H1 (cell line): ENCODE measurements around the gene EPS8L1. TPM values are rescaled to one million over a fixed set of nuclear protein-coding genes. Genes with fewer than 3 reads are reported as not detected.

ENCODE experiments used
- BACH1 ChIP-seq: IDR thresholded peaks from 2 replicates; pipeline ENCODE4 v1.6.1; 2012; ENCODE audit warnings: low read length, improper control_type of control experiment
- CEBPB ChIP-seq: IDR thresholded peaks from 2 replicates; pipeline ENCODE4 v1.6.1; 2012; ENCODE audit warnings: low read depth, low read length
- CHD1 ChIP-seq: IDR thresholded peaks from 2 replicates; pipeline ENCODE4 v1.6.1; 2012; ENCODE audit warnings: low read depth, low read length, improper control_type of control experiment
- CREB1 ChIP-seq: IDR thresholded peaks from 2 replicates; pipeline ENCODE4 v1.6.1; 2012; ENCODE audit warnings: inconsistent platforms
- EZH2 ChIP-seq: fragments of 200-600 bp; sonication (generic); IDR thresholded peaks from 2 replicates; pipeline ENCODE4 v1.7.1; 2012; ENCODE audit warnings: low read depth, mild to moderate bottlenecking, moderate library complexity, low read length, inconsistent platforms; ENCODE audit not compliant: severe bottlenecking
- HDAC2 ChIP-seq, 2 experiments: fragments of 300-600 bp in 1 of 2; sonication (generic) in 1 of 2; IDR thresholded peaks; 2 replicates each; pipeline ENCODE4 v1.6.1; 2011 to 2012; ENCODE audit warnings: low read depth in 2 of 2, low read length in 2 of 2, mild to moderate bottlenecking in 2 of 2, moderate library complexity in 2 of 2, borderline replicate concordance in 1 of 2, inconsistent platforms in 1 of 2
- JUND ChIP-seq: IDR thresholded peaks from 2 replicates; pipeline ENCODE4 v1.6.1; 2011; ENCODE audit warnings: mild to moderate bottlenecking, improper control_type of control experiment, low read length
- KDM4A ChIP-seq: IDR thresholded peaks from one replicate; pipeline ENCODE4 v1.7.1; 2012; ENCODE audit warnings: low read depth, mild to moderate bottlenecking, moderate library complexity, low read length, inconsistent platforms; ENCODE audit not compliant: severe bottlenecking
- MAX ChIP-seq: IDR thresholded peaks from 2 replicates; pipeline ENCODE4 v1.6.1; 2012; ENCODE audit warnings: inconsistent platforms
- PHF8 ChIP-seq: fragments of 200-600 bp; sonication (generic); conservative IDR thresholded peaks from 2 replicates; pipeline ENCODE4 v1.7.1; 2012; ENCODE audit warnings: low read depth, mild to moderate bottlenecking, inconsistent platforms, low read length, moderate library complexity
- POU5F1 ChIP-seq: IDR thresholded peaks from 2 replicates; pipeline ENCODE4 v1.6.1; 2011; ENCODE audit warnings: low read depth, mild to moderate bottlenecking, low read length, moderate library complexity
- RXRA ChIP-seq: IDR thresholded peaks from 2 replicates; pipeline ENCODE4 v1.6.1; 2011; ENCODE audit warnings: low read depth, mild to moderate bottlenecking, low read length, moderate library complexity; ENCODE audit not compliant: insufficient read depth
- SP2 ChIP-seq: IDR thresholded peaks from 2 replicates; pipeline ENCODE4 v1.6.1; 2012; ENCODE audit warnings: mild to moderate bottlenecking, low read length, inconsistent platforms
- SUZ12 ChIP-seq: fragments of 200-600 bp; sonication (generic); IDR thresholded peaks from 2 replicates; pipeline ENCODE4 v1.6.1; 2012; ENCODE audit warnings: mild to moderate bottlenecking, inconsistent platforms, low read length, moderate library complexity, mixed read lengths
- TAF7 ChIP-seq: optimal IDR thresholded peaks from 2 replicates; pipeline ENCODE3; 2011; ENCODE audit warnings: low read depth, mild to moderate bottlenecking, inconsistent platforms, low read length, moderate library complexity, borderline replicate concordance
- ZNF274 ChIP-seq: IDR thresholded peaks from 2 replicates; pipeline ENCODE4 v1.7.0; 2012; ENCODE audit warnings: low read length, borderline replicate concordance; ENCODE audit errors: extremely low read depth
- polyA plus RNA-seq, 7 experiments: library from polyadenylated mRNA; depleted of rRNA in 3 of 7; stranded (reverse) in 5 of 7; unstranded in 2 of 7; fragments of >200 nt in 5 of 7; fragments of 200-250 nt in 2 of 7; gene quantifications; 1 replicate in 5 of 7; 2 replicates in 1 of 7; 4 replicates in 1 of 7; pipeline versions ENCODE4 v1.2.1 to v1.2.3, GENCODE V29; 2011 to 2013; ENCODE audit warnings: missing spikeins in 2 of 7, mixed read lengths in 2 of 7
- total RNA-seq: library from RNA; stranded (reverse); fragmentation: NEBNext Ultra II Directional; extraction: Animal tissue kit (Norgen Biotek cat#: 25700); gene quantifications from 2 replicates; pipeline ENCODE4 v1.2.1, GENCODE V29; 2021
- TF ChIP-seq, protein P1 (sequence below), 3 experiments: IDR thresholded peaks; 1 replicate in 2 of 3; 2 replicates in 1 of 3; pipeline versions ENCODE4 v1.5.1 to v1.6.1; 2011; ENCODE audit warnings: low read length in 3 of 3, mild to moderate bottlenecking in 3 of 3, inconsistent platforms in 2 of 3, low read depth in 1 of 3, moderate library complexity in 1 of 3; ENCODE audit not compliant: insufficient read depth in 1 of 3; ENCODE audit errors: control extremely low read depth in 1 of 3
- TF ChIP-seq, protein P2 (sequence below): IDR thresholded peaks from 2 replicates; pipeline ENCODE4 v1.6.1; 2012; ENCODE audit warnings: low read length, inconsistent platforms
- TF ChIP-seq, protein P3 (sequence below): IDR thresholded peaks from 2 replicates; pipeline ENCODE4 v1.6.1; 2011; ENCODE audit warnings: low read depth, mild to moderate bottlenecking, low read length; ENCODE audit not compliant: insufficient read depth

The EPS8L1 gene
- total and polyA plus RNA-seq, 2 of the 8 experiments (the other 6 are each of a cell fraction or from before 2014, with no cell fraction given) = 19.8 to 30.2 TPM

DNA sequence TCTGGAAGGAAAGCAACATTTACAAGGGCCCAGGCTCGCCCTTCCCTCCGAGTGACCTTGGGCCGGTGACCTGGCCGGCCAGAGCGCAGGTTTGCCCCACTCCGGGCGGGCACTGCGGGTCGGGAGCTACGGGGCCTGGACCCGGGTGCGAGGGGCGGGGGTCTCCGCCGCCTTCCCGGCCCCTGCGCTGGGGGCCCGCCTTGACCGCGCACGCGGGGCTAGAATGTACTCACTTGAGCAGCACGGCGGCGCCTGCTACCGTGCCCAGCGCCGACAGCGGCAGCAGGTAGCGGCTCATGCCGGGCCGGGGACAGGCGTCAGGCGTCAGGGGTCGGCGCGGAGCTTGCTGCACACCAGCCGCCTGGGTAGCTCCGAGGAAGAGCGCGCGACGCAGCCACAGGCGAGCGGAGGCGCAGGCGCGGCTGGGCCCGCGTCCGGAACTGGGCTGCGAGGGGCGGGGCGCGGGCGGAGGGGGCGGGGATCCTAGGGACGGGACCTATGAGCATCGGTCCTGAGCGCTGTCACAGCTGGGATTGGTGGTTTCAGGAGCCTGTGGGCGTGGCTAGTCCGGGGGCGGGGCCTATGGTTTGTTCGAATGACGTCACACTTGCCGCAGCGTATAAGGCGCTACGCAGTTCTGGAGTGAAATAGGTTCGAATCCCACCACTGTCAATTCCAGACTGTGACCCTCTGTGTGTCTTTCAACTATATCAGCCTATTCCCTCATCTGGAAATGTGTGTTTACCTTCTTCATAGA, 12.8 kb upstream of the EPS8L1 start, which contains the start of gene RDH13 (continued):
- TF ChIP-seq JUND = peak; percentile 94
- TF ChIP-seq BACH1 = no peak
- peak; percentile 72 for TF ChIP-seq KDM4A
- TF ChIP-seq, protein P1, sequence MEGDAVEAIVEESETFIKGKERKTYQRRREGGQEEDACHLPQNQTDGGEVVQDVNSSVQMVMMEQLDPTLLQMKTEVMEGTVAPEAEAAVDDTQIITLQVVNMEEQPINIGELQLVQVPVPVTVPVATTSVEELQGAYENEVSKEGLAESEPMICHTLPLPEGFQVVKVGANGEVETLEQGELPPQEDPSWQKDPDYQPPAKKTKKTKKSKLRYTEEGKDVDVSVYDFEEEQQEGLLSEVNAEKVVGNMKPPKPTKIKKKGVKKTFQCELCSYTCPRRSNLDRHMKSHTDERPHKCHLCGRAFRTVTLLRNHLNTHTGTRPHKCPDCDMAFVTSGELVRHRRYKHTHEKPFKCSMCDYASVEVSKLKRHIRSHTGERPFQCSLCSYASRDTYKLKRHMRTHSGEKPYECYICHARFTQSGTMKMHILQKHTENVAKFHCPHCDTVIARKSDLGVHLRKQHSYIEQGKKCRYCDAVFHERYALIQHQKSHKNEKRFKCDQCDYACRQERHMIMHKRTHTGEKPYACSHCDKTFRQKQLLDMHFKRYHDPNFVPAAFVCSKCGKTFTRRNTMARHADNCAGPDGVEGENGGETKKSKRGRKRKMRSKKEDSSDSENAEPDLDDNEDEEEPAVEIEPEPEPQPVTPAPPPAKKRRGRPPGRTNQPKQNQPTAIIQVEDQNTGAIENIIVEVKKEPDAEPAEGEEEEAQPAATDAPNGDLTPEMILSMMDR (IDR thresholded peaks at IDR 0.05; ENCODE audit: control extremely low read depth in 1 of 3, insufficient read depth in 1 of 3, low read depth in 1 of 3, low read length in 3 of 3) = no peak
- TF ChIP-seq CREB1 = peak; percentile 90
- peak; percentile 48; the same call in 1 of the 2 replicates for TF ChIP-seq MAX
- no peak for TF ChIP-seq TAF7
- TF ChIP-seq CEBPB = no peak
- 0 out of 2 replicates have a peak, but pooled peaks have one; percentile 41 for TF ChIP-seq PHF8
- TF ChIP-seq, protein P2, sequence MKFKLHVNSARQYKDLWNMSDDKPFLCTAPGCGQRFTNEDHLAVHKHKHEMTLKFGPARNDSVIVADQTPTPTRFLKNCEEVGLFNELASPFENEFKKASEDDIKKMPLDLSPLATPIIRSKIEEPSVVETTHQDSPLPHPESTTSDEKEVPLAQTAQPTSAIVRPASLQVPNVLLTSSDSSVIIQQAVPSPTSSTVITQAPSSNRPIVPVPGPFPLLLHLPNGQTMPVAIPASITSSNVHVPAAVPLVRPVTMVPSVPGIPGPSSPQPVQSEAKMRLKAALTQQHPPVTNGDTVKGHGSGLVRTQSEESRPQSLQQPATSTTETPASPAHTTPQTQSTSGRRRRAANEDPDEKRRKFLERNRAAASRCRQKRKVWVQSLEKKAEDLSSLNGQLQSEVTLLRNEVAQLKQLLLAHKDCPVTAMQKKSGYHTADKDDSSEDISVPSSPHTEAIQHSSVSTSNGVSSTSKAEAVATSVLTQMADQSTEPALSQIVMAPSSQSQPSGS = no peak
- TF ChIP-seq POU5F1 = no peak
- no peak for TF ChIP-seq SUZ12
- no peak for TF ChIP-seq EZH2
- TF ChIP-seq SP2 = peak; percentile 27; the same call in 1 of the 2 replicates
- TF ChIP-seq, protein P3, sequence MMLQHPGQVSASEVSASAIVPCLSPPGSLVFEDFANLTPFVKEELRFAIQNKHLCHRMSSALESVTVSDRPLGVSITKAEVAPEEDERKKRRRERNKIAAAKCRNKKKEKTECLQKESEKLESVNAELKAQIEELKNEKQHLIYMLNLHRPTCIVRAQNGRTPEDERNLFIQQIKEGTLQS = no peak
- no peak for TF ChIP-seq RXRA
- no peak for TF ChIP-seq ZNF274
- no peak for TF ChIP-seq CHD1
- TF ChIP-seq HDAC2 (IDR thresholded peaks at IDR 0.05; ENCODE audit: borderline replicate concordance in 1 of 2, low read depth in 2 of 2, low read length in 2 of 2) = no peak
